Posterior cingulate gyrus (tissue), 11 donors: ENCODE data around the gene ARF3.
A peak's percentile ranks its signal among the peaks of the same experiment; 100 is the strongest.

ENCODE experiments used
- DNase-seq, 10 donors: peaks; one replicate each; pipeline versions ENCODE4 v3.0.0 to v3.0.0-alpha.2; 2020 to 2021; ENCODE audit warnings: mixed read lengths in 3 of 10
- intact Hi-C: fragments of 100-400 bp; cut with DNase I; formaldehyde crosslinking; loops from one replicate; pipeline ENCODE4 v1.15.1; 2023

Gene ARF3

DNA sequence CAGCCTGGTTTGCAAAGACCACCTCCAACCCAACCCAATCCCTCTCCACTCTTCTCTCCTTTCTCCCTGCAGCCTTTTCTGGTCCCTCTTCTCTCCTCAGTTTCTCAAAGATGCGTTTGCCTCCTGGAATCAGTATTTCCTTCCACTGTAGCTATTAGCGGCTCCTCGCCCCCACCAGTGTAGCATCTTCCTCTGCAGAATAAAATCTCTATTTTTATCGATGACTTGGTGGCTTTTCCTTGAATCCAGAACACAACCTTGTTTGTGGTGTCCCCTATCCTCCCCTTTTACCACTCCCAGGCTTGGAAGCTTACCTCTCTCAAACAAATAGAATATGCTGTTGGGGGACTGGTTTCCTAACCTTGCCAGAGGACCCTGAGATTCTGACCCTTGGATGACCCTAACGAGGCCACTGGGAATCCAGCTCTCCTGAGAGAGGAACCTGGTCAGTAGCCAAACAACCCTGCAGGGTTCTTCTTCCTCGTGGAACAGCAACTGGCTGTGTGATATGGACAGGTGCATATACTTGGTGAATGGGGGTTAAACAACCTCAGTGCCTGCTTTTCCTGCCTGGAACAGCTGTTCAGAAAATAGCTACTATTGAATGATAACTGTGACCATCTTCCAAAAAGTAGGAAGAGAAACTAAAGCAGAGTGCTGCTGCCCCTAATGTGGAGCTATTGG lies 25.3 kb upstream of the ARF3 start:
- DNase-seq: peak in 1 of 10 donors; percentile 3
- intact Hi-C loops: no loop called here

- DNase-seq: peak in 1 of 10 donors; percentile 72
These were observed 24.5 kb upstream of the ARF3 start for GRCh38 chr12:48981757-48982157.

GRCh38 chr12:48980953-48981756 lies 23.9 kb upstream of the ARF3 start:
- intact Hi-C loops: no loop called here
- peak in 4 of 10 donors; percentile 77 to 94 (median 86) for DNase-seq

More at GRCh38 chr12:48981757-48982157, 24.5 kb upstream of the ARF3 start:
- intact Hi-C loops: no loop called here

- DNase-seq: peak in 3 of 10 donors; percentile 50 to 64 (median 56)
- intact Hi-C loops: no loop called here
These were observed 23.2 kb upstream of the ARF3 start for GRCh38 chr12:48980389-48980952.

DNA sequence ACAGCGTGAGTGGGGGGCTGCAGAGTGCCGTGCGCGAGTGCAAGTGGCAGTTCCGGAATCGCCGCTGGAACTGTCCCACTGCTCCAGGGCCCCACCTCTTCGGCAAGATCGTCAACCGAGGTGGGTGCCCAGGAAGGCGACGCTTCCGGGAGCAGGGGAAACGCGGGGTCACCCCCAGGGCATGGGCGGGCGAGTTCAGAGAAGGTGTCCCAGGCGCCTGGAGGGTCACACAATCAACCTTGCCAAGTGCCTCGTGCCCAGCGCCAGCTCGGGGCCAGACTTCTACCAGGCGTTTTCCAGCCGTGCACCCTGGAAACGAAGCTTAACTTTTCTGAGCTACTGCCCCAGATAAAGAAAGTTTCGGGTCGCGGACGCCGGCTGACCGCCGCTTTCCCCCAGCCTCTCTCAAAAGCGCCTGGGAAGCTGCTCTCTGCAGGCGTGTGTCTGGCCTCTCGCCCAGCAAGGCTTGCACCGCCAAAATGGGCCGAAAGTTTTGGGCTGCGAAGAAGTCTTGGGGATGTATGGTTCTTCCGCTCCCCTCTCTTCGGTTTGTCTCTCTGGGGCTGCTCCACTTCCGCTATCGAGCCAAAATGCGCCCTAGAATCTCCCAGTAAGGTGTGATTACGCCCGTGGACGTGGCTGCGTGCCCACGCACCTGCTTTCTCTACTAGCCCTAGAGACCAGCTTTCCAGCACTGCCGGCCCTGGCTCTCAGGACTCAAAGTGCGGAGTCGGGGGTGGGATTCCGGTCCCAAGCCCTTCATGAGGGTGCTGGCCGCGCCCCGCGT lies 22.5 kb upstream of the ARF3 start:
- DNase-seq: no peak
- intact Hi-C loops: no loop called here

GRCh38 chr12:48978741-48979601 lies 21.7 kb upstream of the ARF3 start:
- no peak for DNase-seq
- intact Hi-C loops: no loop called here

DNA sequence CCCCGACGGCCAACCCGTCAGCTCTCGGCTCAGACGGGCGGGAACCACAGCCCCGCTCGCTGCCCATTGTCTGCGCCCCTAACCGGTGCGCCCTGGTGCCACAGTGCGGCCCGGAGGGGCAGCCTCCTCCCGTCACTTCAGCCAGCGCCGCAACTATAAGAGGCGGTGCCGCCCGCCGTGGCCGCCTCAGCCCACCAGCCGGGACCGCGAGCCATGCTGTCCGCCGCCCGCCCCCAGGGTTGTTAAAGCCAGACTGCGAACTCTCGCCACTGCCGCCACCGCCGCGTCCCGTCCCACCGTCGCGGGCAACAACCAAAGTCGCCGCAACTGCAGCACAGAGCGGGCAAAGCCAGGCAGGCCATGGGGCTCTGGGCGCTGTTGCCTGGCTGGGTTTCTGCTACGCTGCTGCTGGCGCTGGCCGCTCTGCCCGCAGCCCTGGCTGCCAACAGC lies 21.0 kb upstream of the ARF3 start, which contains the start of gene WNT1:
Gene WNT1 (plus strand): TSS at position 32 of the 450 bp plus-strand sequence. CDS start 329 bp downstream, at position 361.
- DNase-seq: peak in 1 of 10 donors; percentile 40
- intact Hi-C loops: no loop called here

- DNase-seq: peak in 3 of 10 donors; percentile 64 to 88 (median 79)
- intact Hi-C loops: no loop called here
These were observed 20.3 kb upstream of the ARF3 start for GRCh38 chr12:48977290-48978281.

DNA sequence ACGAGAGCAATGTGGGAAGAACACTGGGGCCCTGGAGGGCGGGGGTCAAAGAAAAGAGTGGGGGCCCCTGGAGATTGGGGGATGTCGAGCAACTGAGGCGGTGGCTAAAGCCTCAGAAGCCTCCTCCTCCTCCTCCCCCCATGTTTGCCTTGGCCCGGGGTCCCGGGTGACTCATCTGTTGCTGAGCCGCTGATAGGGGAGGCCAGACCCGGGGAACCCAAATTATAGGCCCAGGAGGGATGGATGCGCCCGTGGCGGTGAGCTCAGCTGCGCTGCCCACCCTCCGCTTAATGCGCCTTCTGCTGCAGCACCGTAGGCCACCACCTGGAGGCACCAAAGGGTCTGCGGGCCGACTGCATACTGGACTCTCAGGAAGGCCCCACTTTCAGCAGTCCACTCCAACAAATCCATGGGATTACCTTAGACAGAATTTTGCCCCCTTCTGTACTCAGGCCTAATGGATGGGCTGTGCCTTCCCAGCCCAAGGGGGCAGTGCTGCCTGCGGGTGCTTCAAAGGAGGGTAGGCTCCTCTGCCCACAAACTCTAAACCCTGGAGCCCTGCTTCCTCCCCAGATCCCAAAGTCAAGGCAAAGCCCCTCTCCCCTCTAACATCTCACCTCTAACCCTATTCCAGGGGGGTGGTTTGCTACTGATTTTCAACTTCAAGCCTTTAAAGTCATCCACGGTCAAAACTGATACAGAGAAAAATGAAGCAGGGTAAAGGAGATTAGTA lies 16.8 kb upstream of the ARF3 start:
- intact Hi-C loops: no loop called here

GRCh38 chr12:48973531-48973930 lies 16.2 kb upstream of the ARF3 start:
- DNase-seq: no peak
- intact Hi-C loops: no loop called here

More for the DNA sequence above, 16.8 kb upstream of the ARF3 start:
- peak in 1 of 10 donors; percentile 54 for DNase-seq

- intact Hi-C loops: no loop called here
- no peak for DNase-seq
These were observed 15.7 kb upstream of the ARF3 start for GRCh38 chr12:48972952-48973483.

- intact Hi-C loops: no loop called here
- DNase-seq: no peak
These were observed 15.1 kb upstream of the ARF3 start for GRCh38 chr12:48972213-48972951.

- intact Hi-C loops: no loop called here
- DNase-seq: no peak
These were observed 13.5 kb upstream of the ARF3 start for GRCh38 chr12:48970702-48971334.

- peak in 1 of 10 donors; percentile 90 for DNase-seq
- intact Hi-C loops: no loop called here
These were observed 12.8 kb upstream of the ARF3 start for GRCh38 chr12:48969833-48970701.

DNA sequence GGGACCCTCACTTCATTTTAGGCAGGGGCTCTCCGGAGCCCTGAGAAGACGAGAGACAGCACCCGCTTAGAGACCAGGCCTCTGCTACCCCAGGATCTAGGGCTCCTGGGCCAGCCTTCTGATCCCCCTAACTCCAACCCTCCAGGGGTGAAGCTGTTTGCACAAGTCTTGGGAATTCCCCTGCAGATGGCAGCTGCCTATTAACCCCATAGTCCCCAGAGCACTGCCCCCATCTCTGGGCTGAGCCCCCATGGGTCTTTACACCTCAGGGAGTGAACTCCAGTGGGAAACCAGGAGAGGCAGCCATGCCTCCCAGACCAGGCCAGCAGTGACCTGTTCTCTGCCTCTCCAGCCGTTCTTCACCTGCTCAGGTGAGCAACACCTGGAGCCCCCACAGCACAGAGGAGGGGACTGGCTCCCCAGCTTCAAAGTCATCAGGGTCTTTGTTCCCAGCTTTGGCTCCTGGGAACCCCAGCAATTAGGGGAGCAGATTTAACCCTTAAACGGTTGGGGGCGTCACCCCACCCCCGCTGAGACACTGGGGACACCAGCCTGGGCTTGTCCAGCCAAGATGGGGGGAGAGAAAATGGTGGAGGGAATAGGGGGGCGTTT lies 12.0 kb upstream of the ARF3 start:
- no peak for DNase-seq
- intact Hi-C loops: no loop called here
